Neutrophil (primary cell): Measurements from ENCODE around the gene SDHAF1.

Experiments used
- H3K27ac ChIP-seq: fragments of 200-600 bp; sonication (generic); 2 replicates; pipeline ENCODE4 v1.5.1; 2016; ENCODE audit warnings: mild to moderate bottlenecking, moderate library complexity
- H3K27me3 ChIP-seq: fragments of 200-600 bp; sonication (generic); 2 replicates; pipeline ENCODE4 v1.6.0; 2016; ENCODE audit warnings: mild to moderate bottlenecking
- H3K36me3 ChIP-seq: fragments of 200-600 bp; sonication (generic); 2 replicates; pipeline ENCODE4 v1.5.1; 2017
- H3K4me1 ChIP-seq, 2 experiments: fragments of 200-600 bp in 1 of 2; sonication (generic) in 1 of 2; 1 replicate in 1 of 2; 2 replicates in 1 of 2; pipeline versions ENCODE4 v1.5.1 to v1.6.1; 2013 to 2016; ENCODE audit warnings: low read depth in 1 of 2, low read length in 1 of 2, mild to moderate bottlenecking in 1 of 2, moderate library complexity in 1 of 2; ENCODE audit not compliant: control insufficient read depth in 1 of 2, insufficient read depth in 1 of 2
- H3K4me3 ChIP-seq, 2 experiments: fragments of 200-600 bp in 1 of 2; sonication (generic) in 1 of 2; 1 replicate in 1 of 2; 2 replicates in 1 of 2; pipeline ENCODE4 v1.5.1; 2013 to 2016; ENCODE audit warnings: low read depth in 1 of 2, low read length in 1 of 2, mild to moderate bottlenecking in 1 of 2, moderate library complexity in 1 of 2
- H3K9me3 ChIP-seq: fragments of 200-600 bp; sonication (generic); 2 replicates; pipeline ENCODE4 v1.5.1; 2016
- CTCF ChIP-seq: fragments of 200-600 bp; sonication (generic); IDR thresholded peaks from 2 replicates; pipeline ENCODE4 v1.5.1; 2016; ENCODE audit warnings: antibody characterized with exemption

Gene SDHAF1

GRCh38 chr19:36027696-36028095 lies 32.7 kb downstream of the SDHAF1 start:
- no peak for TF ChIP-seq CTCF
- Histone ChIP-seq H3K4me3 (no peak overlapping the region), H3K27me3 (peaks cover 16% of the 10 kb centered on the region), H3K4me1 (no peaks in the 10 kb centered on the region), H3K27ac (no peak overlapping the region), H3K36me3 (peaks cover 4% of the 10 kb centered on the region), H3K9me3 (no peaks in the 10 kb centered on the region)

- H3K4me1 ChIP-seq: no peaks in the 10 kb centered on the region
- H3K27me3 ChIP-seq: peaks cover 23% of the 10 kb centered on the region
- H3K36me3 ChIP-seq: peaks cover 4% of the 10 kb centered on the region
- no peak for TF ChIP-seq CTCF
- H3K9me3 ChIP-seq: no peaks in the 10 kb centered on the region
- H3K4me3 ChIP-seq: no peak overlapping the region
- H3K27ac ChIP-seq: no peak overlapping the region
Observed at GRCh38 chr19:36028313-36029041, 33.5 kb downstream of the SDHAF1 start.

GRCh38 chr19:36030264-36031148 lies 35.5 kb downstream of the SDHAF1 start:
- Histone ChIP-seq H3K4me3 (no peak overlapping the region), H3K4me1 (no peaks in the 10 kb centered on the region), H3K27ac (no peak overlapping the region), H3K9me3 (no peaks in the 10 kb centered on the region), H3K36me3 (peaks cover 12% of the 10 kb centered on the region), H3K27me3 (peaks cover 23% of the 10 kb centered on the region)
- TF ChIP-seq CTCF: no peak

GRCh38 chr19:36031308-36031707 lies 36.3 kb downstream of the SDHAF1 start:
- Histone ChIP-seq H3K27me3 (peaks cover 23% of the 10 kb centered on the region), H3K4me1 (no peaks in the 10 kb centered on the region), H3K4me3 (no peak overlapping the region), H3K27ac (no peak overlapping the region), H3K9me3 (no peaks in the 10 kb centered on the region), H3K36me3 (peaks cover 12% of the 10 kb centered on the region)
- TF ChIP-seq CTCF: no peak

- Histone ChIP-seq H3K36me3 (peaks cover 8% of the 10 kb centered on the region), H3K27me3 (peaks cover 23% of the 10 kb centered on the region), H3K4me3 (no peak within 1 kb of the TSS), H3K4me1 (peaks cover 5 to 6% of the 10 kb centered on the region in 2 experiments), H3K9me3 (no peaks in the 10 kb centered on the region), H3K27ac (no peak within 1 kb of the TSS)
- TF ChIP-seq CTCF: no peak
Observed at GRCh38 chr19:36032251-36033104, 37.5 kb downstream of the SDHAF1 start, which contains the start of gene CLIP3. Gene CLIP3 (minus strand): TSS chr19:36032873. CDS start chr19:36032357, 516 bp downstream.
